Activated CD4-positive, alpha-beta memory T cell treated with anti-CD3 and anti-CD28 coated beads for 36 hours (primary cell): ENCODE data around the gene SETX. TPM values are rescaled to one million over a fixed set of nuclear protein-coding genes. Genes with fewer than 3 reads are reported as not detected.
A peak's percentile ranks its signal among the peaks of the same experiment; 100 is the strongest.
"Not testable (repeated sequence)": the region's sequence is repeated elsewhere in the genome, so short reads cannot be mapped to it uniquely, and the experiment has no call there.

ENCODE experiments used
- CTCF ChIA-PET: fragments of 350-600 bp; sonication (Branson Sonifier 250); formaldehyde crosslinking; loops from one replicate; lab custom pipeline; 2021; ENCODE audit warnings: antibody characterized with exemption, inconsistent platforms; lab: Charles Lee
- POLR2A ChIA-PET: fragments of 350-600 bp; sonication (Branson Sonifier 250); formaldehyde crosslinking; loops from one replicate; lab custom pipeline; 2021; ENCODE audit warnings: antibody characterized with exemption; lab: Charles Lee
- DNase-seq: peaks from one replicate; pipeline ENCODE4 v3.0.0-alpha.2; 2020
- H3K27ac Mint-ChIP-seq: one replicate; pipeline ENCODE4 v1.8.0; 2021; ENCODE audit warnings: mixed read lengths
- H3K27me3 Mint-ChIP-seq: one replicate; pipeline ENCODE4 v1.8.0; 2021; ENCODE audit warnings: mixed read lengths
- H3K36me3 Mint-ChIP-seq: one replicate; pipeline ENCODE4 v1.8.0; 2021; ENCODE audit warnings: mixed read lengths
- H3K4me1 Mint-ChIP-seq: one replicate; pipeline ENCODE4 v1.8.0; 2021; ENCODE audit warnings: low read depth, mixed read lengths
- H3K4me3 Mint-ChIP-seq: one replicate; pipeline ENCODE4 v1.8.0; 2021; ENCODE audit warnings: mild to moderate bottlenecking, mixed read lengths
- H3K9me3 Mint-ChIP-seq: one replicate; pipeline ENCODE4 v1.8.0; 2021; ENCODE audit warnings: mixed read lengths
- intact Hi-C: fragments of 100-400 bp; cut with micrococcal nuclease; formaldehyde crosslinking; loops from one replicate; pipeline ENCODE4 v1.15.1; 2023
- total RNA-seq, 2 experiments: library from RNA; stranded (reverse); gene quantifications; one replicate each; pipeline ENCODE4 v1.2.3, GENCODE V29; 2021

Gene SETX
- 10 to 100 TPM; 41.6 to 42.3 TPM for total RNA-seq

- Mint-ChIP-seq H3K27ac (peak within 1 kb of the TSS; percentile 97), H3K4me1 (peaks cover 37% of the 10 kb centered on the region), H3K4me3 (peak within 1 kb of the TSS; percentile 91), H3K36me3 (peaks cover 35% of the 10 kb centered on the region), H3K27me3 (no peaks in the 10 kb centered on the region), H3K9me3 (no peaks in the 10 kb centered on the region)
- CTCF ChIA-PET: interaction anchor here (1.3 kb wide), 2 partner anchors 57 to 547 kb away, joined by 3 to 4 read pairs; no protein-coding TSS in a partner anchor
- peak; percentile 97 for DNase-seq
- POLR2A ChIA-PET: interaction anchor here (0.7 to 2.0 kb wide), 7 partner anchors 18 to 851 kb away, joined by 3 to 6 read pairs (median 3); no protein-coding TSS in a partner anchor
- intact Hi-C loops: loop anchor here (1.0 to 10.0 kb wide), 10 partner anchors 52 to 1660 kb away; partner anchors contain the start of genes EXOSC2, GTF3C4, MED22 and POMT1
These were observed at the start of gene SETX for GRCh38 chr9:132354637-132355355. SETX (minus strand) TSS chr9:132354986; CDS start chr9:132349428, 5,558 bp downstream.

DNA sequence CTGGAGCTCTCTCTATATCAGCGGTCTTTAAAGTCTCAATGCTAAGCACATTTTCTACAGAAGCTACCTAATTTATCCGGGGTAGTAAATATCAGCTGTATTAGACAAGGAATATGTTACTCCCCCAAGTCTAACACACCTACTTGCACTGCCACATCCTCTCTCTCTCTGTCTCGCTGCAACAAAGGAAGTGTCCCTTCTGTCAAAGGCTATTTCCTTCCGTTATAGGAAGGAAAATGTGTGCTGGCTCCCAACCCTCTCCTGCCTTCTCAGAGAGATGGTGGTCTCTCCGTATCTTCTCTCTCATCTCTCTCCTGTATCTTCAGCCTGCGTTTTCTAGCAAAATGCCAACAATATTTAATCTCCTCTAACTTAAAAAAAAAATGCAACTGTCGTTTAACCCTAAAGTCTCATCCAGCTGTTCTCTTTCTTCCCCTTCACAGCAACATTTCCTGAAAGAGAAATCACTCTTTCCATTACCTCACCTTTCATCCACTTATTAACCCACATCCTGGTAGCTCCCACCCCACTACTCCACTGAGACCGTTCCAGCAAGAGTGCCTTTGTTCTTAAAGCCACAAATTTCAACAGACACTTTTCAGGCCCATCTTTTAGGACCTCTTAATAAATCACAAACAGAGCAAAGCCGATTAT, 49.6 kb upstream of the SETX start:
- ChIA-PET POLR2A (interaction anchor here (0.6 to 1.1 kb wide), 4 partner anchors 35 to 54 kb away, joined by 3 to 6 read pairs (median 3); no protein-coding TSS in a partner anchor), CTCF (interaction anchor here (0.6 to 1.4 kb wide), 3 partner anchors 10 to 171 kb away, joined by 3 to 4 read pairs (median 3); no protein-coding TSS in a partner anchor)
- no peaks in the 10 kb centered on the region for H3K9me3 Mint-ChIP-seq
- intact Hi-C loops: loop anchor here (10.0 kb wide), 2 partner anchors 360 to 540 kb away; partner anchors contain the start of gene TSC1
- H3K4me1 Mint-ChIP-seq: peaks cover 41% of the 10 kb centered on the region
- H3K4me3 Mint-ChIP-seq: peak overlapping the region; percentile 94
- peaks cover 35% of the 10 kb centered on the region for H3K36me3 Mint-ChIP-seq
- no peaks in the 10 kb centered on the region for H3K27me3 Mint-ChIP-seq
- peak; percentile 44 for DNase-seq
- peak overlapping the region; percentile 90 for H3K27ac Mint-ChIP-seq

DNA sequence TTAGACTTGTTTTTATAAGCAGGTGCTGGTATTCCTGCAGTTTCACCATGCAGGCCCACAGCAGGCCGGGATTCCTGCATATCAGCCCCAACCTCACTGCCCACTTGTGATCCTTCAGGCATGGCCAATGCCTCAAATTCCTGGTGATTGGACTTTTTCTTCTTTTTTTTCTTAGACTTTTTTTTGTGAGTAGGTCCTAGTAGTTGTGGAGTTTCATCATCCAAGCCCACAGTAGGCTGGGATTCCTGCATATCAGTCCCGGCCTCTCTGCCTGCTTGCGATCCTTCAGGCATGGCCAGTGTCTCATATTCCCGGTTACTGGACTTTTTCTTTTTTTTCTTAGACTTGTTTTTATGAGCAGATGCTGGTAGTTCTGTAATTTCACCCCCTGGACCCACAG, 47.0 kb upstream of the SETX start:
- Mint-ChIP-seq H3K4me3 (no peak overlapping the region), H3K36me3 (peaks cover 49% of the 10 kb centered on the region), H3K27me3 (no peaks in the 10 kb centered on the region), H3K4me1 (peaks cover 34% of the 10 kb centered on the region), H3K27ac (no peak overlapping the region), H3K9me3 (no peaks in the 10 kb centered on the region)
- no peak for DNase-seq
- CTCF ChIA-PET: no interaction called here
- POLR2A ChIA-PET: no interaction called here
- intact Hi-C loops: loop anchor here (10.0 kb wide), 2 partner anchors 363 to 543 kb away; partner anchors contain the start of gene TSC1

DNA sequence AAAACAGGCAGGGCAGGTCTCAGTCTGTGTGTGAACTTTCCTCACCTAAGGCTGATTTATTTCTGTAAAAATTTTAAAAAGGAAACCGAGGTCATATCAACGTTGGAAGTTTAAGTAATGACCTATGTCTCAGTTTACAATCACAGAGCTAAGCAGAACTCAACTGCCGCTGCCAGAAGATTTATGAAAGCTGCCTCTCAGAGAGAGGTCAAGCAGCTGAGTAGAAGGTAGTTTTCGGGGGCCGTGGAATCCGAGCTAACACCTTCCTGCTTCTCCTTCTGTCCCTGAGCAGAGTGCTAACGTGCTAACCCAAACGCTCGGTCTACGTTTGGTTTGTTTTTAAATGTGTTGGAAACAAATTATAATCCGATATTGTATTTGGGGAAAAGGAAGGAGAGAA, 40.8 kb upstream of the SETX start:
- no peak for DNase-seq
- H3K4me3 Mint-ChIP-seq: no peak overlapping the region
- H3K27me3 Mint-ChIP-seq: no peaks in the 10 kb centered on the region
- H3K36me3 Mint-ChIP-seq: peaks cover 60% of the 10 kb centered on the region
- no peaks in the 10 kb centered on the region for H3K4me1 Mint-ChIP-seq
- no peak overlapping the region for H3K27ac Mint-ChIP-seq
- H3K9me3 Mint-ChIP-seq: no peaks in the 10 kb centered on the region
- ChIA-PET POLR2A (no interaction called here), CTCF (interaction anchor here (1.2 kb wide), 1 partner anchor 136 kb away, joined by 3 read pairs; no protein-coding TSS in a partner anchor)
- intact Hi-C loops: no loop called here

DNA sequence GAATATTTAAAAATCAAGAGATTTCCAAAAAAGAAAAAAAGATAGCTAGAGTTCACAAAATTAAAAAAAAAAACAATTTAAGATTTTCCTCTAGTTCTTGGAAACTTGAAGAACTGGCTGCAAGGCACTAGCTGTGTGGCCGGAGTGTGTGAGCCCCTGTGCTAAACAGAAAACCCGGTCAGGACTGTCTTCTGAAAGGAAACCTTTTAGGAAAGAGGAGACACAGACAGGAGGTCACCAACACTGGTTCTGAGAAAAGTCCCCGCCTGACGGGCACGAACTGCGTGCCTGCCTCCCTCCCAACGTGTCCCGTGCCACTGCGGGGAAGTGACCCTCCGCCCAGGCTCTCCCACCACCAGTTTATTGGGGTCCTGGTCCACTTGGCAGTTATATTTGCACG, 36.7 kb upstream of the SETX start:
- intact Hi-C loops: no loop called here
- no peaks in the 10 kb centered on the region for H3K27me3 Mint-ChIP-seq
- H3K27ac Mint-ChIP-seq: no peak overlapping the region
- CTCF ChIA-PET: no interaction called here
- no peaks in the 10 kb centered on the region for H3K9me3 Mint-ChIP-seq
- no peak for DNase-seq
- H3K4me1 Mint-ChIP-seq: no peaks in the 10 kb centered on the region
- no peak overlapping the region for H3K4me3 Mint-ChIP-seq
- POLR2A ChIA-PET: no interaction called here
- peaks cover 66% of the 10 kb centered on the region for H3K36me3 Mint-ChIP-seq

GRCh38 chr9:132390966-132391365, 36.2 kb upstream of the SETX start:
- no peak for DNase-seq
- POLR2A ChIA-PET: no interaction called here
- no peaks in the 10 kb centered on the region for H3K9me3 Mint-ChIP-seq
- intact Hi-C loops: no loop called here
- H3K27me3 Mint-ChIP-seq: no peaks in the 10 kb centered on the region
- H3K4me3 Mint-ChIP-seq: no peak overlapping the region
- no peaks in the 10 kb centered on the region for H3K4me1 Mint-ChIP-seq
- H3K36me3 Mint-ChIP-seq: peaks cover 65% of the 10 kb centered on the region
- H3K27ac Mint-ChIP-seq: no peak overlapping the region
- CTCF ChIA-PET: no interaction called here

GRCh38 chr9:132387133-132387532, 32.3 kb upstream of the SETX start:
- no peak overlapping the region for H3K4me3 Mint-ChIP-seq
- DNase-seq: no peak
- H3K4me1 Mint-ChIP-seq: peaks cover 16% of the 10 kb centered on the region
- no peaks in the 10 kb centered on the region for H3K9me3 Mint-ChIP-seq
- H3K27me3 Mint-ChIP-seq: no peaks in the 10 kb centered on the region
- intact Hi-C loops: no loop called here
- peaks cover 57% of the 10 kb centered on the region for H3K36me3 Mint-ChIP-seq
- CTCF ChIA-PET: no interaction called here
- H3K27ac Mint-ChIP-seq: no peak overlapping the region
- POLR2A ChIA-PET: no interaction called here

- H3K36me3 Mint-ChIP-seq: peaks cover 40% of the 10 kb centered on the region
- H3K4me1 Mint-ChIP-seq: peaks cover 23% of the 10 kb centered on the region
- no peaks in the 10 kb centered on the region for H3K9me3 Mint-ChIP-seq
- H3K27me3 Mint-ChIP-seq: no peaks in the 10 kb centered on the region
- ChIA-PET CTCF (no interaction called here), POLR2A (no interaction called here)
- H3K27ac Mint-ChIP-seq: no peak overlapping the region
- no peak for DNase-seq
- no peak overlapping the region for H3K4me3 Mint-ChIP-seq
- intact Hi-C loops: no loop called here
These were observed 29.6 kb upstream of the SETX start for GRCh38 chr9:132384376-132384775.

- DNase-seq: no peak
- ChIA-PET CTCF (no interaction called here), POLR2A (no interaction called here)
- Mint-ChIP-seq H3K9me3 (no peaks in the 10 kb centered on the region), H3K36me3 (peaks cover 37% of the 10 kb centered on the region), H3K27me3 (no peaks in the 10 kb centered on the region), H3K4me3 (no peak overlapping the region), H3K27ac (peak overlapping the region; percentile 38), H3K4me1 (peaks cover 23% of the 10 kb centered on the region)
- intact Hi-C loops: no loop called here
These were observed 28.7 kb upstream of the SETX start for GRCh38 chr9:132383462-132383883.

GRCh38 chr9:132381966-132382541, 27.3 kb upstream of the SETX start:
- peaks cover 28% of the 10 kb centered on the region for H3K36me3 Mint-ChIP-seq
- no peaks in the 10 kb centered on the region for H3K27me3 Mint-ChIP-seq
- POLR2A ChIA-PET: no interaction called here

DNA sequence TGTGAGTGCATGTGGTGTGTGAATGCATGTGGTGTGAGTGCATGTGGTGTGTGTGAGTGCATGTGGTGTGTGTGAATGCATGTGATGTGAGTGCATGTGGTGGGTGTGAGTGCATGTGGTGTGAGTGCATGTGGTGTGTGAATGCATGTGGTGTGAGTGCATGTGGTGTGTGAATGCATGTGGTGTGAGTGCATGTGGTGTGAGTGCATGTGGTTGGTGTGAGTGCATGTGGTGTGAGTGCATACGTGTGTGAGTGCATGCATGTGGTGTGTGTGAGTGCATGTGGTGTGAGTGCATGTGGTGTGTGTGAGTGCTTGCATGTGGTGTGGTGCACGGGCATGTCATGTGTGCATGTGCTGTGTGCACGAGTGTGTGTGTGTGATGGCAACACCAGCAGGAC, 23.6 kb upstream of the SETX start:
- Mint-ChIP-seq H3K4me1 (peaks cover 20% of the 10 kb centered on the region), H3K36me3 (peaks cover 25% of the 10 kb centered on the region)
- H3K9me3 Mint-ChIP-seq, DNase-seq, POLR2A ChIA-PET, H3K27me3 Mint-ChIP-seq, CTCF ChIA-PET, intact Hi-C loops, H3K4me3 Mint-ChIP-seq, H3K27ac Mint-ChIP-seq: not testable (repeated sequence)

More at GRCh38 chr9:132381966-132382541, 27.3 kb upstream of the SETX start:
- DNase-seq: no peak
- intact Hi-C loops: no loop called here
- CTCF ChIA-PET: no interaction called here
- Mint-ChIP-seq H3K4me1 (peaks cover 23% of the 10 kb centered on the region), H3K9me3 (no peaks in the 10 kb centered on the region), H3K27ac (peak overlapping the region; percentile 21), H3K4me3 (no peak overlapping the region)

- H3K4me1 Mint-ChIP-seq: peaks cover 19% of the 10 kb centered on the region
These were observed 23.0 kb upstream of the SETX start for GRCh38 chr9:132377769-132378168.

More at GRCh38 chr9:132377769-132378168, 23.0 kb upstream of the SETX start:
- POLR2A ChIA-PET, DNase-seq, H3K27ac Mint-ChIP-seq, H3K9me3 Mint-ChIP-seq, CTCF ChIA-PET, H3K27me3 Mint-ChIP-seq, intact Hi-C loops, H3K4me3 Mint-ChIP-seq: not testable (repeated sequence)
- H3K36me3 Mint-ChIP-seq: peaks cover 21% of the 10 kb centered on the region
